HFFc6 (cell line): ENCODE results near the gene FNIP1. TPM values are rescaled to one million over a fixed set of nuclear protein-coding genes. Genes with fewer than 3 reads are reported as not detected.

Experiments
- DNase-seq: peaks from one replicate; pipeline ENCODE4 v3.0.0-alpha.2; 2018
- H3K27ac Mint-ChIP-seq: 2 replicates; pipeline ENCODE4 v1.8.0; 2020; ENCODE audit warnings: mild to moderate bottlenecking, mixed read lengths
- H3K27me3 Mint-ChIP-seq: 2 replicates; pipeline ENCODE4 v1.8.0; 2021; ENCODE audit warnings: mild to moderate bottlenecking, moderate library complexity, mixed read lengths; ENCODE audit not compliant: insufficient read depth
- H3K36me3 Mint-ChIP-seq: 2 replicates; pipeline ENCODE4 v1.8.0; 2021; ENCODE audit warnings: low read depth, mixed read lengths
- H3K4me1 Mint-ChIP-seq: 2 replicates; pipeline ENCODE4 v1.8.0; 2020; ENCODE audit warnings: low read depth, mixed read lengths
- H3K4me3 Mint-ChIP-seq: 2 replicates; pipeline ENCODE4 v1.8.0; 2020; ENCODE audit warnings: mild to moderate bottlenecking, moderate library complexity, mixed read lengths
- H3K9me3 Mint-ChIP-seq: 2 replicates; pipeline ENCODE4 v1.8.0; 2020; ENCODE audit warnings: mild to moderate bottlenecking, mixed read lengths
- total RNA-seq, 6 experiments: library from RNA; stranded (reverse); fragmentation: NEBNext Ultra II Directional; extraction: Animal tissue kit (Norgen Biotek cat#: 25700); gene quantifications; 2 replicates in 1 of 6; 3 replicates in 5 of 6; pipeline ENCODE4 v1.2.3, GENCODE V29; 2021
- TF ChIP-seq, protein P1 (sequence below): fragments of 200-600 bp; sonication (generic); IDR thresholded peaks from 2 replicates; pipeline ENCODE4 v1.5.0; 2021; ENCODE audit warnings: antibody characterized with exemption, mild to moderate bottlenecking

The FNIP1 gene
- total RNA-seq, 6 experiments from 2014 or later: 19.9 to 24.8 (median 22.1) TPM

DNA sequence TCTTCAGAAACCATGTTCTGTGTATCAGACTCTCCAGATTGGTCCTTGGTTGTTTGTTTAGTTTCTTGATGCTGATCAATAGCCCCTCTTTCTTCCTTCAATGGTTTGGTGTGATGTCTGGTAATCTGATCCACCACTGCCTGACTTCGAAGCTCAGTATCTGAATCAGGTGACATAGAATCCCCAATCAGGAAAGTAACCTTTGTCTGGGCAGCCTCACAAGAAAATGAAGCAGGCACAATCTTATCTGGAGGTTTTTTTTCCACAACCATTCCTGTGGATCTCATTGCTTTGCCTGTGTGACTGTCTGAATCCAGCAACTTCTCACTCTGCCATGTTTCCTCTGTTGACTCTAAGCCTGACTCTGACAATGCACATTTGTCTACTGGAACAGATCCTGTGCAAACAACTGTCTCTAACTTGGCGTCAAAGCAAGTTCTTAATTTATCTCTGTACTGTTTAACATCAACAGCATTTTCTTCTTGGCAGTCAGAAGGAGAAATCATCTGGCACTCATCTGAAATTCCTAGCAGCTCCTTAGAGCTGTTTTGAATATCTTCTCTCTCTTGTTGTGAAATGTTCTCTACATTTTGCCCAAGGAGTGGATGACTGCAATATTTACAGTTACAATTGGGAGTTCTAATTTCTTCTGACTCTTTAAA lies 124.7 kb downstream of the FNIP1 start:
- TF ChIP-seq, protein P1, sequence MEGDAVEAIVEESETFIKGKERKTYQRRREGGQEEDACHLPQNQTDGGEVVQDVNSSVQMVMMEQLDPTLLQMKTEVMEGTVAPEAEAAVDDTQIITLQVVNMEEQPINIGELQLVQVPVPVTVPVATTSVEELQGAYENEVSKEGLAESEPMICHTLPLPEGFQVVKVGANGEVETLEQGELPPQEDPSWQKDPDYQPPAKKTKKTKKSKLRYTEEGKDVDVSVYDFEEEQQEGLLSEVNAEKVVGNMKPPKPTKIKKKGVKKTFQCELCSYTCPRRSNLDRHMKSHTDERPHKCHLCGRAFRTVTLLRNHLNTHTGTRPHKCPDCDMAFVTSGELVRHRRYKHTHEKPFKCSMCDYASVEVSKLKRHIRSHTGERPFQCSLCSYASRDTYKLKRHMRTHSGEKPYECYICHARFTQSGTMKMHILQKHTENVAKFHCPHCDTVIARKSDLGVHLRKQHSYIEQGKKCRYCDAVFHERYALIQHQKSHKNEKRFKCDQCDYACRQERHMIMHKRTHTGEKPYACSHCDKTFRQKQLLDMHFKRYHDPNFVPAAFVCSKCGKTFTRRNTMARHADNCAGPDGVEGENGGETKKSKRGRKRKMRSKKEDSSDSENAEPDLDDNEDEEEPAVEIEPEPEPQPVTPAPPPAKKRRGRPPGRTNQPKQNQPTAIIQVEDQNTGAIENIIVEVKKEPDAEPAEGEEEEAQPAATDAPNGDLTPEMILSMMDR: no peak
- Mint-ChIP-seq H3K27ac (peak overlapping the region; percentile 87), H3K4me1 (peaks cover 19% of the 10 kb centered on the region), H3K9me3 (no peaks in the 10 kb centered on the region), H3K4me3 (peak overlapping the region; percentile 23), H3K27me3 (no peaks in the 10 kb centered on the region), H3K36me3 (peaks cover 45% of the 10 kb centered on the region)
- peak; percentile 84 for DNase-seq

DNA sequence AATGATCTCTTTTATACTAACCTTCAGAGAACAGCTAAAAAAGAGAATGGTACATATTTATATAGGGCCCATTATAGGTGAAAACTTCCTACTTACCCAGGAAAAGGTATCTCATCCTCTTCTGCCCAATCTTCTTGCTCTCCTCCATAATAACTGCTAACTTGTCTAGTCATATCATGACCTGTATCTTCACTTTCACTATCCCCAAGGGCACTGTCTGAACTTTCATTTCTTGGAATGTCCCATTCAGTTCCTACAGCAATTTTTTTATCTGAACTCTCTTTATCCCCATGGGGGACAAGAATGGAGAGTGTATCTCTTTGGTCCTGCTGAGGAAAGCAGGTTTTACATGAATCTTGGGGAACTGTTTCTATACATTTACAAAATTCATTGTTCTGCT lies 125.4 kb downstream of the FNIP1 start:
- Mint-ChIP-seq H3K4me1 (peaks cover 19% of the 10 kb centered on the region), H3K36me3 (peaks cover 38% of the 10 kb centered on the region), H3K4me3 (no peak overlapping the region), H3K9me3 (no peaks in the 10 kb centered on the region), H3K27me3 (no peaks in the 10 kb centered on the region), H3K27ac (peak overlapping the region; percentile 87)
- TF ChIP-seq, protein P1: no peak
- no peak for DNase-seq

DNA sequence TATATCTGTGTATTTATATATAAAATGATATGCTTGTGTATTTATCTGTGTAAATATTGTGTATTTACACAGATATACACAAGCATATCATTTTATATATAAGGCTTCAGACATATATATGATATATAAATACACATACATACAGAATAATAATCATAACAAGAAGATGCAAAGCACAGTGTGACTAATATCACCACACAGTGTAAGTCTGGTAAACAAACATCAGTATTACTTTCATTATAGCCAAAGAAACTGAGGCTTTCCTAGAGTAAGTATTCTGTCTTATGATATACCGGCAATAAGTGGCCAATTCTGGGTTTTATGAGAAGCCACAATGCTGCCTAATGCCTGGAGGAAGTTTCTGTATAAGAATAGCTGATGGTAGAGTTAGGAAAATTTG lies 131.9 kb downstream of the FNIP1 start:
- Mint-ChIP-seq H3K9me3 (no peaks in the 10 kb centered on the region; the same call in 1 of the 2 replicates), H3K4me3 (no peak overlapping the region), H3K27ac (no peak overlapping the region), H3K36me3 (peaks cover 42% of the 10 kb centered on the region), H3K27me3 (no peaks in the 10 kb centered on the region; the same call in 1 of the 2 replicates), H3K4me1 (peaks cover 9% of the 10 kb centered on the region)
- no peak for DNase-seq
- TF ChIP-seq, protein P1: no peak

DNA sequence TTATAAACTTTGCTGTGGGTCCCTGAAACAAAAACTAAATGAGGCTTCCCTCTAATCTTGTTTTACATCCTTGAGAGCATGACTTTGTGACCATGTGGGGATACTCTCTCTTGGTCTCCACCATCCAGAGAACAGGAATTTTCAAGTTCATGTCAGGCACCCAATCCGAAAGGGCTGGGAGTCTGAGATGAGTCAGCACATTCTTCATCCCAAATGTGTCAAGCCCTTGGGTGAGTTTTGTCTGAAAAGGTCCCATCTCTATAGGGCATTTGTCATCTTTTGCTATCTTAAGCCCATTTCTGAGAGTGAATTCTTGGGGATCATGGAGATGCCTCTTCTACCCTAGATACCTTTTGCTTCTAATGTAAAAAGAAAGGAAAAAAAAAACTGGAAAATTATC lies 134.9 kb downstream of the FNIP1 start:
- Mint-ChIP-seq H3K9me3 (no peaks in the 10 kb centered on the region; the same call in 1 of the 2 replicates), H3K4me1 (peaks cover 17% of the 10 kb centered on the region), H3K36me3 (peaks cover 52% of the 10 kb centered on the region), H3K4me3 (no peak overlapping the region; the same call in 1 of the 2 replicates), H3K27me3 (peaks cover 2% of the 10 kb centered on the region; the same call in 1 of the 2 replicates), H3K27ac (peak overlapping the region; percentile 40; the same call in 1 of the 2 replicates)
- DNase-seq: peak; percentile 23
- TF ChIP-seq, protein P1: no peak

DNA sequence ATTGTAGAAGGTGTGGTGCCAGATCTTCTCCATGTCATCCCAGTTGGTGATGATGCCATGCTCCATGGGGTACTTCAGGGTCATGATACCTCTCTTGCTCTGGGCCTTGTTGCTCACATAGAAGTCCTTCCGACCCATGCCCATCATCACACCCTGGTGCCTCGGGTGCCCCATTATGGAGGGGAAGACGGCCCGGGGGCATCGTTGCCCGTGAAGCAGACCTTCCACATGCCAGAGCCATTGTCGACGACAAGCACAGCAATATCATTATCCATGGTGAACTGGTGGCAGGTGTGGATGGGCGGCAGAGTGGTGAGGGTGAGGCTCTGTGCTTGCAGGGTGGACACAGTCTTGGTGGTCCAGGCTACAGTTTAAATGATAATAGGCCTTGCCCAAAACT lies 137.0 kb downstream of the FNIP1 start:
- Mint-ChIP-seq H3K36me3 (peaks cover 52% of the 10 kb centered on the region), H3K4me1 (peaks cover 17% of the 10 kb centered on the region), H3K27ac (no peak overlapping the region), H3K9me3 (no peaks in the 10 kb centered on the region; the same call in 1 of the 2 replicates), H3K27me3 (peaks cover 2% of the 10 kb centered on the region; the same call in 1 of the 2 replicates), H3K4me3 (no peak overlapping the region)
- DNase-seq: no peak
- TF ChIP-seq, protein P1: no peak
